Activated CD4-positive, alpha-beta memory T cell treated with anti-CD3 and anti-CD28 coated beads for 36 hours (primary cell): ENCODE data around the gene LHFPL4. TPM values are rescaled to one million over a fixed set of nuclear protein-coding genes. Genes with fewer than 3 reads are reported as not detected.

ENCODE experiments used
- CTCF ChIA-PET: fragments of 350-600 bp; sonication (Branson Sonifier 250); formaldehyde crosslinking; loops from one replicate; lab custom pipeline; 2021; ENCODE audit warnings: antibody characterized with exemption, inconsistent platforms; lab: Charles Lee
- POLR2A ChIA-PET: fragments of 350-600 bp; sonication (Branson Sonifier 250); formaldehyde crosslinking; loops from one replicate; lab custom pipeline; 2021; ENCODE audit warnings: antibody characterized with exemption; lab: Charles Lee
- DNase-seq: peaks from one replicate; pipeline ENCODE4 v3.0.0-alpha.2; 2020
- H3K27ac Mint-ChIP-seq: one replicate; pipeline ENCODE4 v1.8.0; 2021; ENCODE audit warnings: mixed read lengths
- H3K27me3 Mint-ChIP-seq: one replicate; pipeline ENCODE4 v1.8.0; 2021; ENCODE audit warnings: mixed read lengths
- H3K36me3 Mint-ChIP-seq: one replicate; pipeline ENCODE4 v1.8.0; 2021; ENCODE audit warnings: mixed read lengths
- H3K4me1 Mint-ChIP-seq: one replicate; pipeline ENCODE4 v1.8.0; 2021; ENCODE audit warnings: low read depth, mixed read lengths
- H3K4me3 Mint-ChIP-seq: one replicate; pipeline ENCODE4 v1.8.0; 2021; ENCODE audit warnings: mild to moderate bottlenecking, mixed read lengths
- H3K9me3 Mint-ChIP-seq: one replicate; pipeline ENCODE4 v1.8.0; 2021; ENCODE audit warnings: mixed read lengths
- intact Hi-C: fragments of 100-400 bp; cut with micrococcal nuclease; formaldehyde crosslinking; loops from one replicate; pipeline ENCODE4 v1.15.1; 2023
- total RNA-seq, 2 experiments: library from RNA; stranded (reverse); gene quantifications; one replicate each; pipeline ENCODE4 v1.2.3, GENCODE V29; 2021

The LHFPL4 gene
- total RNA-seq, 2 experiments from 2014 or later, result not detected

GRCh38 chr3:9455596-9456131, 98.0 kb downstream of the LHFPL4 start:
- CTCF ChIA-PET, result interaction anchor here (0.8 kb wide), 1 partner anchor 48 kb away, joined by 5 read pairs; no protein-coding TSS in a partner anchor
- Mint-ChIP-seq H3K27ac (no peak overlapping the region), H3K36me3 (peaks cover 23% of the 10 kb centered on the region), H3K4me3 (no peak overlapping the region), H3K4me1 (peaks cover 22% of the 10 kb centered on the region), H3K9me3 (no peaks in the 10 kb centered on the region), H3K27me3 (no peaks in the 10 kb centered on the region)
- DNase-seq, result no peak
- POLR2A ChIA-PET, result no interaction called here
- intact Hi-C loops, result no loop called here

DNA sequence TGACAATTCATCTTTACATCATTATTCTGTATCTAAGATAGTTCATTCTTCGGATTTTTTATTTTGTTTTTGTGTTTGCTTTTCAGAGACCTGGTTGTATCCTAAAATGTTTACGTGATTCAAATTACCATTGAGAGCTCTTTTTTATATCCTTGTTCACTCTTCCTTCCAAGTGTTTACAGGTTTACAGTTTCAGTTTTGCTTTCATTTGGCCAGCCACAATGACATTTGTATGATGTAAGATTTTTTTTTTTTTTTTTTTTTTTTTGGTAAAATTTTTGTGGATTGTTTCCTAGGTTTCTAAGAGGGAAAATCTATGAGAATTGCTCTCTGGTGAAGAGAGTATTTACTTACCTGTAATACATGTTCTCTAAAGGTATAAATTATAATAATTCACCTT, 101.2 kb downstream of the LHFPL4 start:
- Mint-ChIP-seq H3K4me1 (peaks cover 38% of the 10 kb centered on the region), H3K4me3 (no peak overlapping the region), H3K36me3 (peaks cover 46% of the 10 kb centered on the region), H3K27me3 (no peaks in the 10 kb centered on the region), H3K27ac (peak overlapping the region; percentile 87), H3K9me3 (no peaks in the 10 kb centered on the region)
- DNase-seq, result no peak
- intact Hi-C loops, result loop anchor here (1.0 kb wide), 1 partner anchor 55 kb away; the partner anchor contains the start of gene SETD5
- ChIA-PET CTCF (no interaction called here), POLR2A (interaction anchor here (0.7 to 1.2 kb wide), 2 partner anchors 53 to 56 kb away, joined by 3 read pairs; no protein-coding TSS in a partner anchor)

- POLR2A ChIA-PET, result interaction anchor here (1.0 kb wide), 1 partner anchor 55 kb away, joined by 3 read pairs; no protein-coding TSS in a partner anchor
- CTCF ChIA-PET, result interaction anchor here (0.9 kb wide), 1 partner anchor 97 kb away, joined by 4 read pairs; no protein-coding TSS in a partner anchor
- no peak overlapping the region for H3K27ac Mint-ChIP-seq
- intact Hi-C loops, result no loop called here
- H3K4me1 Mint-ChIP-seq, result peaks cover 38% of the 10 kb centered on the region
- H3K27me3 Mint-ChIP-seq, result no peaks in the 10 kb centered on the region
- DNase-seq, result no peak
- H3K36me3 Mint-ChIP-seq, result peaks cover 54% of the 10 kb centered on the region
- no peak overlapping the region for H3K4me3 Mint-ChIP-seq
- no peaks in the 10 kb centered on the region for H3K9me3 Mint-ChIP-seq
Measured at GRCh38 chr3:9450991-9451390, 102.6 kb downstream of the LHFPL4 start.

DNA sequence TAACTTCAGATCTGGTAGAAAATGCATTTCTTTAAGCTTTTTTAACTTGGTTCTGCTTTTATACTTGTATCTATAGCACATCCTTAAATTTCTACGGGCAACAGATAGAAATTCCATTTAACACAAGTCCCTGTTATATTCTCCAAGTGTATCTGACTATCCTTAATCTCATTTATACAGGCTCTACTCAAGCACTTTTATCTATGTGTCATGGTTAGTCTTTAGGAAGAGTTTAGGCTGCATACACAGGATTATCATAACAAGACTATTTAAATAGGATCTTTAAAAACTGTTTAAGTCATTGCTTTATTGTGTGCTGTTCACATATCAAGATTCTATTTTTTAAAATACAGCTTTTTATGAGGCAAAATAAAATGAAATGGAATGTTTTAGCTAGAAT, 103.5 kb downstream of the LHFPL4 start:
- CTCF ChIA-PET, result no interaction called here

GRCh38 chr3:9448643-9449042, 105.0 kb downstream of the LHFPL4 start:
- peak overlapping the region; percentile 28 for H3K27ac Mint-ChIP-seq
- intact Hi-C loops, result no loop called here
- H3K36me3 Mint-ChIP-seq, result peaks cover 55% of the 10 kb centered on the region
- DNase-seq, result no peak
- no peaks in the 10 kb centered on the region for H3K27me3 Mint-ChIP-seq
- POLR2A ChIA-PET, result no interaction called here
- H3K4me3 Mint-ChIP-seq, result no peak overlapping the region
- CTCF ChIA-PET, result interaction anchor here (1.4 kb wide), 1 partner anchor 95 kb away, joined by 4 read pairs; no protein-coding TSS in a partner anchor
- no peaks in the 10 kb centered on the region for H3K9me3 Mint-ChIP-seq
- peaks cover 38% of the 10 kb centered on the region for H3K4me1 Mint-ChIP-seq

More for the DNA sequence above, 103.5 kb downstream of the LHFPL4 start:
- Mint-ChIP-seq H3K27me3 (no peaks in the 10 kb centered on the region), H3K4me1 (peaks cover 38% of the 10 kb centered on the region), H3K36me3 (peaks cover 52% of the 10 kb centered on the region), H3K4me3 (no peak overlapping the region), H3K9me3 (no peaks in the 10 kb centered on the region), H3K27ac (no peak overlapping the region)
- intact Hi-C loops, result no loop called here
- POLR2A ChIA-PET, result interaction anchor here (1.0 kb wide), 1 partner anchor 55 kb away, joined by 3 read pairs; no protein-coding TSS in a partner anchor
- no peak for DNase-seq

Other genes with a start within 250 kb of the LHFPL4 start
- gene THUMPD3, start 190.8 kb downstream of the LHFPL4 start, total RNA-seq, result 10 to 100 TPM; 55.8 to 60.6 TPM
- 100 to 1,000 TPM in 1 of 2 experiments, 10 to 100 TPM in 1; 98.0 to 103 TPM for gene SETD5, start 156.2 kb downstream of the LHFPL4 start, total RNA-seq
- 10 to 100 TPM; 39.0 to 40.5 TPM for gene MTMR14, start 95.7 kb upstream of the LHFPL4 start, total RNA-seq
- not detected for gene CPNE9, start 150.0 kb upstream of the LHFPL4 start, total RNA-seq
- gene BRPF1, start 177.9 kb upstream of the LHFPL4 start, total RNA-seq, result 10 to 100 TPM; 25.0 to 27.3 TPM
- 10 to 100 TPM; 35.7 to 36.5 TPM for gene OGG1, start 196.1 kb upstream of the LHFPL4 start, total RNA-seq
- 10 to 100 TPM; 48.2 to 51.9 TPM for gene CAMK1, start 216.1 kb upstream of the LHFPL4 start, total RNA-seq
- gene TADA3, start 238.7 kb upstream of the LHFPL4 start, total RNA-seq, result 10 to 100 TPM; 86.9 to 92.1 TPM
- 100 to 1,000 TPM; 237 to 240 TPM for gene ARPC4, start 239.3 kb upstream of the LHFPL4 start, total RNA-seq